Body of pancreas (tissue), 4 donors: ENCODE measurements around the gene CELF6. TPM values are rescaled to one million over a fixed set of nuclear protein-coding genes. Genes with fewer than 3 reads are reported as not detected.

Experiments
- ATAC-seq: fragments of 150-250 bp; one replicate; pipeline ENCODE4 v1.9.1; 2016
- DNase-seq, 4 donors: peaks; one replicate each; pipeline ENCODE4 v3.0.0-alpha.2; 2019
- H3K27ac ChIP-seq, 4 donors: fragments of 200-600 bp; sonication (generic); 1 replicate in 3 of 4; 2 replicates in 1 of 4; pipeline versions ENCODE4 v1.5.1 to v1.6.1; 2016 to 2019; ENCODE audit warnings: mild to moderate bottlenecking in 1 of 4, mixed read lengths in 1 of 4, moderate library complexity in 1 of 4
- H3K27me3 ChIP-seq, 2 donors: fragments of 200-600 bp; sonication (generic); one replicate each; pipeline ENCODE4 v1.6.0; 2016; ENCODE audit warnings: mild to moderate bottlenecking in 1 of 2
- H3K36me3 ChIP-seq, 2 donors: fragments of 200-600 bp; sonication (generic); replicated peaks in 1 of 2; 2 replicates each; pipeline ENCODE4 v1.5.1; 2016; ENCODE audit warnings: low read depth in 2 of 2; ENCODE audit not compliant: insufficient read depth in 1 of 2
- H3K4me1 ChIP-seq: fragments of 200-600 bp; sonication (generic); one replicate; pipeline ENCODE4 v1.6.0; 2016
- H3K4me3 ChIP-seq, 2 donors: fragments of 200-600 bp; sonication (generic); 1 replicate in 1 of 2; 2 replicates in 1 of 2; pipeline ENCODE4 v1.5.1; 2016 to 2019
- H3K9me3 ChIP-seq, 3 donors: fragments of 200-600 bp; sonication (generic); 1 replicate in 2 of 3; 2 replicates in 1 of 3; pipeline ENCODE4 v1.5.1; 2016
- POLR2A ChIP-seq, 3 donors: fragments of 450-650 bp; IDR thresholded peaks; one replicate each; pipeline ENCODE4 v1.6.1; 2016; ENCODE audit warnings: antibody characterized with exemption in 3 of 3, mild to moderate bottlenecking in 2 of 3
- WGBS, 2 donors: methylation state at CpG; one replicate each; pipeline ENCODE4 v1.1.5; 2017; 5-methylcytosine and 5-hydroxymethylcytosine counted together
- intact Hi-C: fragments of 100-400 bp; cut with DNase I; formaldehyde crosslinking; loops from one replicate; pipeline ENCODE4 v1.15.1; 2023
- total RNA-seq, 2 donors: library from RNA; depleted of rRNA; stranded (reverse); fragments of >200 nt; gene quantifications; one replicate each; pipeline ENCODE4 v1.1.0, GENCODE V29; 2016
- TF ChIP-seq, protein P1 (sequence below), 7 experiments: fragments of 450-650 bp in 4 of 7; fragments of 200-600 bp in 3 of 7; sonication (generic) in 3 of 7; IDR thresholded peaks; one replicate each; pipeline ENCODE4 v1.5.1; 2016 to 2019; ENCODE audit warnings: antibody characterized with exemption in 7 of 7

Gene CELF6
- total RNA-seq, 2 donors from 2014 or later: 4.2 to 7.9 TPM

DNA sequence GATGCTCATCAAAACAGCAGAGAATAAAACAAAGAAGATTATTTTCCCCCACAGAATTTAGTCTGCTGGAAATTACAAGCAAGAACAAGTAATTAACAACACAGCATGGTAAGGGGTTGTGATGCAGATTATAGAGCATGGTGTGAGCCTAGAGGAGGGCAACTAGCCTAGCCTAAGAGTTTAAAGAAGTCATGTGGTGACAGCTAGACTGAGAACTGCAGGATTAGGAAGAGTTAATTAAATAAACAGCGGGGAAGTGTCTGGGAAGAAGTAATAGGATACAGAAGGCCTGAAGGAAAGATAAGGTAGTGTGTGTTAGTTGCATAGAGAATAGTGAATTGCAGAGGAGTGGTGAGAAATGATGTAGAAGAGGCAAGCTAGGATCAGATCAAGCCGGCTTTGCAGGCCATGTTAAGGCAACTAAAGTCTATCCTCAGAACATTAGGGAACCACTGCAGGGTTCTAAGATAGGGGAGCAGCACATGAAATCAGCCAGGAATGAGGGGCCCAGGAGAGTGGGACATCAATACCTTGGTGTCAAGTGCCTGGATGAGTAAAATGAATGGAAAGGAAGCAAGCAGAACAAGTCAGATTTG lies 77.1 kb downstream of the CELF6 start:
- no peak overlapping the region for H3K4me3 ChIP-seq
- no peaks in the 10 kb centered on the region for H3K4me1 ChIP-seq
- no peaks in the 10 kb centered on the region for H3K9me3 ChIP-seq
- H3K27ac ChIP-seq: no peak overlapping the region
- ATAC-seq (no peak), DNase-seq (no peak)
- WGBS, 2 donors: 62 to 65% methylated on average over 2 of the region's 2 CpGs
- peaks cover 9% of the 10 kb centered on the region in 2 donors for H3K36me3 ChIP-seq
- H3K27me3 ChIP-seq: no peaks in the 10 kb centered on the region
- intact Hi-C loops: no loop called here
- no peak for TF ChIP-seq POLR2A (IDR thresholded peaks at IDR 0.05)
- TF ChIP-seq, protein P1, sequence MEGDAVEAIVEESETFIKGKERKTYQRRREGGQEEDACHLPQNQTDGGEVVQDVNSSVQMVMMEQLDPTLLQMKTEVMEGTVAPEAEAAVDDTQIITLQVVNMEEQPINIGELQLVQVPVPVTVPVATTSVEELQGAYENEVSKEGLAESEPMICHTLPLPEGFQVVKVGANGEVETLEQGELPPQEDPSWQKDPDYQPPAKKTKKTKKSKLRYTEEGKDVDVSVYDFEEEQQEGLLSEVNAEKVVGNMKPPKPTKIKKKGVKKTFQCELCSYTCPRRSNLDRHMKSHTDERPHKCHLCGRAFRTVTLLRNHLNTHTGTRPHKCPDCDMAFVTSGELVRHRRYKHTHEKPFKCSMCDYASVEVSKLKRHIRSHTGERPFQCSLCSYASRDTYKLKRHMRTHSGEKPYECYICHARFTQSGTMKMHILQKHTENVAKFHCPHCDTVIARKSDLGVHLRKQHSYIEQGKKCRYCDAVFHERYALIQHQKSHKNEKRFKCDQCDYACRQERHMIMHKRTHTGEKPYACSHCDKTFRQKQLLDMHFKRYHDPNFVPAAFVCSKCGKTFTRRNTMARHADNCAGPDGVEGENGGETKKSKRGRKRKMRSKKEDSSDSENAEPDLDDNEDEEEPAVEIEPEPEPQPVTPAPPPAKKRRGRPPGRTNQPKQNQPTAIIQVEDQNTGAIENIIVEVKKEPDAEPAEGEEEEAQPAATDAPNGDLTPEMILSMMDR (IDR thresholded peaks at IDR 0.05): no peak

DNA sequence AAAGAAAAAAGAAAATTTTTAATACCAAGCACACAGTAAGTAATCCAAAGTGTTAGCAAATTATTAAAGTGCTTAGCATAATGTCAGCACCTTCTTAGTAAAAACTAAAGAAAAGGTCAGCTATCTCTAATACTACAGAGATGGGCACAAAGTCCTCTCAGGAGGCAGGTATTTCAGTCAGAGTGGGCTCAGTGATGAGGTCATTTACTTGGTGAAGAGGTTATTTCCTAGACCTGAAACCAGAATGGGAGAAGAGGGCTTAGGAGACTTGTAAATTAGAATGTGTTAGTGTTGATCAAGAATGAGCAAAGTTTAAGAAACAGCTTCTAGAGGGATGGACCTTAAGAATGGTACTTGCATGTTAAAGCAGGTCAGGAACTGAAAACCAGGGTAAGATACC lies 80.3 kb downstream of the CELF6 start:
- no peak for ATAC-seq
- Histone ChIP-seq H3K4me1 (no peaks in the 10 kb centered on the region), H3K9me3 (no peaks in the 10 kb centered on the region), H3K4me3 (no peak overlapping the region), H3K36me3 (peaks cover 9% of the 10 kb centered on the region in 2 donors), H3K27me3 (no peaks in the 10 kb centered on the region), H3K27ac (no peak overlapping the region)
- no peak for DNase-seq
- intact Hi-C loops: no loop called here
- TF ChIP-seq POLR2A (IDR thresholded peaks at IDR 0.05): no peak
- TF ChIP-seq, protein P1 (IDR thresholded peaks at IDR 0.05): no peak

GRCh38 chr15:72238586-72238985 lies 81.4 kb downstream of the CELF6 start:
- DNase-seq (no peak), ATAC-seq (no peak)
- Histone ChIP-seq H3K4me1 (no peaks in the 10 kb centered on the region), H3K27me3 (no peaks in the 10 kb centered on the region), H3K36me3 (peaks cover 9% of the 10 kb centered on the region in 2 donors), H3K27ac (no peak overlapping the region), H3K9me3 (no peaks in the 10 kb centered on the region), H3K4me3 (no peak overlapping the region)
- TF ChIP-seq, protein P1 (IDR thresholded peaks at IDR 0.05): no peak
- no peak for TF ChIP-seq POLR2A (IDR thresholded peaks at IDR 0.05)
- 95 to 97% methylated on average over 3 of the region's 3 CpGs for WGBS, 2 donors
- intact Hi-C loops: no loop called here

DNA sequence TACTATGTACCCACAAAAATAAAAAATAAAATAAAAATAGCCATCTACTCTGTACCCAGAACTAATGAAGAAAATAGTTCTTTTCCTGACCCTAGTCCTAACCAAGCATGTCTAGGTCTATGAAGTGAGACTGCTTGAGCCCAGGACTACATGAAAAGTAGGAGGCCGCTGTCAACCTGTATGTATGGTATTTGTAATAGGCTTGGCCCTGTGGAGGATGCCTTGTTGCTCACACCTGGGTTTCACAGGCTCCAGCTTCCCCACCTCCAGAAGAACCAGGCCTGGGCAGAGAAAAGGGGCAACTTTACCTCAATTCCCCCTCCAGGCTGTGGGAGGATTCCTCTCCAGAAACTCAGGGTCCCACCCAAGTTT lies 82.1 kb downstream of the CELF6 start:
- whole genome bisulfite sequencing, 2 donors: 85 to 100% methylated on average over 1 of the region's 1 CpG
- no peak overlapping the region for H3K4me3 ChIP-seq
- DNase-seq: no peak
- intact Hi-C loops: no loop called here
- no peak for ATAC-seq
- no peaks in the 10 kb centered on the region for H3K9me3 ChIP-seq
- H3K27me3 ChIP-seq: no peaks in the 10 kb centered on the region
- peaks cover 6 to 9% of the 10 kb centered on the region in 2 donors for H3K36me3 ChIP-seq
- no peak overlapping the region for H3K27ac ChIP-seq
- no peak for TF ChIP-seq POLR2A (IDR thresholded peaks at IDR 0.05)
- TF ChIP-seq, protein P1 (IDR thresholded peaks at IDR 0.05): no peak
- H3K4me1 ChIP-seq: peaks cover 2% of the 10 kb centered on the region
